ENCODE results near the gene ARL15.
"Not testable (repeated sequence)": the region's sequence is repeated elsewhere in the genome, so short reads cannot be mapped to it uniquely, and the experiment has no call there.

Gene ARL15

GRCh38 chr5:53991942-53992341 is 318.4 kb downstream of the ARL15 start:
- Mint-ChIP-seq H3K27ac (no peak overlapping the region), H3K36me3 (no peaks in the 10 kb centered on the region), H3K9me3 (no peaks in the 10 kb centered on the region), H3K4me1 (peaks cover 6% of the 10 kb centered on the region), H3K4me3 (no peak overlapping the region)
- no peak for DNase-seq (ENCODE audit: low spot score in 2 of 2)
- no peak for ATAC-seq

GRCh38 chr5:53987101-53987500 is 323.3 kb downstream of the ARL15 start:
- H3K36me3 Mint-ChIP-seq, result no peaks in the 10 kb centered on the region
- DNase-seq (ENCODE audit: low spot score in 2 of 2) (no peak), ATAC-seq (no peak)
- no peak overlapping the region for H3K27ac Mint-ChIP-seq
- no peak overlapping the region for H3K4me3 Mint-ChIP-seq
- no peaks in the 10 kb centered on the region for H3K4me1 Mint-ChIP-seq
- H3K9me3 Mint-ChIP-seq, result no peaks in the 10 kb centered on the region

- ATAC-seq, result no peak
- no peaks in the 10 kb centered on the region for H3K9me3 Mint-ChIP-seq
- H3K27ac Mint-ChIP-seq, result no peak overlapping the region
- no peak overlapping the region for H3K4me3 Mint-ChIP-seq
- DNase-seq (ENCODE audit: low spot score in 2 of 2), result no peak
- no peaks in the 10 kb centered on the region for H3K36me3 Mint-ChIP-seq
- H3K4me1 Mint-ChIP-seq, result no peaks in the 10 kb centered on the region
Measured at GRCh38 chr5:53985796-53986195, 324.6 kb downstream of the ARL15 start.

GRCh38 chr5:53984971-53985370 is 325.4 kb downstream of the ARL15 start:
- ATAC-seq, result no peak
- H3K36me3 Mint-ChIP-seq, result no peaks in the 10 kb centered on the region

GRCh38 chr5:53983568-53984460 is 326.6 kb downstream of the ARL15 start:
- no peaks in the 10 kb centered on the region for H3K4me1 Mint-ChIP-seq
- no peaks in the 10 kb centered on the region for H3K9me3 Mint-ChIP-seq
- H3K4me3 Mint-ChIP-seq, result no peak overlapping the region
- DNase-seq (ENCODE audit: low spot score in 2 of 2) (no peak), ATAC-seq (no peak)
- no peaks in the 10 kb centered on the region for H3K36me3 Mint-ChIP-seq
- H3K27ac Mint-ChIP-seq, result no peak overlapping the region

More at GRCh38 chr5:53984971-53985370, 325.4 kb downstream of the ARL15 start:
- Mint-ChIP-seq H3K4me3 (no peak overlapping the region), H3K9me3 (no peaks in the 10 kb centered on the region), H3K27ac (no peak overlapping the region), H3K4me1 (no peaks in the 10 kb centered on the region)
- DNase-seq (ENCODE audit: low spot score in 2 of 2), result no peak

- H3K27ac Mint-ChIP-seq; H3K4me3 Mint-ChIP-seq; H3K4me1 Mint-ChIP-seq; ATAC-seq; DNase-seq (ENCODE audit: low spot score in 2 of 2); H3K36me3 Mint-ChIP-seq; H3K9me3 Mint-ChIP-seq: not testable (repeated sequence)
Measured at GRCh38 chr5:53982319-53982718, 328.1 kb downstream of the ARL15 start.

- no peak overlapping the region for H3K27ac Mint-ChIP-seq
- H3K4me1 Mint-ChIP-seq, result no peaks in the 10 kb centered on the region
- no peaks in the 10 kb centered on the region for H3K36me3 Mint-ChIP-seq
- DNase-seq (ENCODE audit: low spot score in 2 of 2) (no peak), ATAC-seq (no peak)
- no peaks in the 10 kb centered on the region for H3K9me3 Mint-ChIP-seq
- no peak overlapping the region for H3K4me3 Mint-ChIP-seq
Measured at GRCh38 chr5:53980061-53980460, 330.3 kb downstream of the ARL15 start.

GRCh38 chr5:53974021-53974420 is 336.4 kb downstream of the ARL15 start:
- H3K36me3 Mint-ChIP-seq, result no peaks in the 10 kb centered on the region
- H3K9me3 Mint-ChIP-seq, result no peaks in the 10 kb centered on the region
- no peak overlapping the region for H3K4me3 Mint-ChIP-seq
- H3K27ac Mint-ChIP-seq, result no peak overlapping the region
- DNase-seq (ENCODE audit: low spot score in 2 of 2) (no peak), ATAC-seq (no peak)
- no peaks in the 10 kb centered on the region for H3K4me1 Mint-ChIP-seq

GRCh38 chr5:53972314-53972713 is 338.1 kb downstream of the ARL15 start:
- H3K4me1 Mint-ChIP-seq, result no peaks in the 10 kb centered on the region
- no peaks in the 10 kb centered on the region for H3K36me3 Mint-ChIP-seq
- no peak for ATAC-seq
- no peaks in the 10 kb centered on the region for H3K9me3 Mint-ChIP-seq
- DNase-seq (ENCODE audit: low spot score in 2 of 2), result no peak
- H3K27ac Mint-ChIP-seq, result no peak overlapping the region
- no peak overlapping the region for H3K4me3 Mint-ChIP-seq

GRCh38 chr5:53971551-53971950 is 338.8 kb downstream of the ARL15 start:
- Mint-ChIP-seq H3K4me3 (no peak overlapping the region), H3K27ac (no peak overlapping the region), H3K36me3 (no peaks in the 10 kb centered on the region), H3K4me1 (no peaks in the 10 kb centered on the region), H3K9me3 (no peaks in the 10 kb centered on the region)
- DNase-seq (ENCODE audit: low spot score in 2 of 2) (no peak), ATAC-seq (no peak)

- ATAC-seq, result no peak
- no peaks in the 10 kb centered on the region for H3K36me3 Mint-ChIP-seq
- no peak overlapping the region for H3K27ac Mint-ChIP-seq
- no peak for DNase-seq (ENCODE audit: low spot score in 2 of 2)
- H3K4me1 Mint-ChIP-seq, result no peaks in the 10 kb centered on the region
- H3K9me3 Mint-ChIP-seq, result no peaks in the 10 kb centered on the region
- H3K4me3 Mint-ChIP-seq, result no peak overlapping the region
Measured at GRCh38 chr5:53971131-53971530, 339.2 kb downstream of the ARL15 start.

GRCh38 chr5:53970475-53970874 is 339.9 kb downstream of the ARL15 start:
- Mint-ChIP-seq H3K4me1 (no peaks in the 10 kb centered on the region), H3K36me3 (no peaks in the 10 kb centered on the region), H3K9me3 (no peaks in the 10 kb centered on the region), H3K27ac (no peak overlapping the region), H3K4me3 (no peak overlapping the region)
- DNase-seq (ENCODE audit: low spot score in 2 of 2) (no peak), ATAC-seq (no peak)

GRCh38 chr5:53969176-53969730 is 341.1 kb downstream of the ARL15 start:
- Mint-ChIP-seq H3K4me3 (no peak overlapping the region), H3K4me1 (no peaks in the 10 kb centered on the region), H3K36me3 (no peaks in the 10 kb centered on the region), H3K9me3 (no peaks in the 10 kb centered on the region), H3K27ac (no peak overlapping the region)
- DNase-seq (ENCODE audit: low spot score in 2 of 2) (no peak), ATAC-seq (no peak)

- DNase-seq (ENCODE audit: low spot score in 2 of 2) (no peak), ATAC-seq (no peak)
- Mint-ChIP-seq H3K9me3 (no peaks in the 10 kb centered on the region), H3K27ac (no peak overlapping the region), H3K4me3 (no peak overlapping the region), H3K36me3 (no peaks in the 10 kb centered on the region), H3K4me1 (no peaks in the 10 kb centered on the region)
Measured at GRCh38 chr5:53965459-53965858, 344.9 kb downstream of the ARL15 start.

- Mint-ChIP-seq H3K27ac (no peak overlapping the region), H3K4me3 (no peak overlapping the region), H3K4me1 (no peaks in the 10 kb centered on the region), H3K9me3 (peaks cover 3% of the 10 kb centered on the region), H3K36me3 (no peaks in the 10 kb centered on the region)
- ATAC-seq (no peak), DNase-seq (ENCODE audit: low spot score in 2 of 2) (no peak)
Measured at GRCh38 chr5:53963958-53964357, 346.4 kb downstream of the ARL15 start.

GRCh38 chr5:53962306-53962705 is 348.1 kb downstream of the ARL15 start:
- Mint-ChIP-seq H3K9me3 (peaks cover 7% of the 10 kb centered on the region), H3K4me3 (no peak overlapping the region), H3K4me1 (no peaks in the 10 kb centered on the region), H3K27ac (no peak overlapping the region), H3K36me3 (no peaks in the 10 kb centered on the region)
- ATAC-seq (no peak), DNase-seq (ENCODE audit: low spot score in 2 of 2) (no peak)

Measured in stimulated activated effector memory CD8-positive, alpha-beta T cell treated with anti-CD3 and anti-CD28 coated beads, Interleukin-12 subunit alpha, Interleukin-12 subunit beta, amount 100 ng/mL, for 72 hours (primary cell).